DND-41 (cell line): ENCODE data around the gene MYCN.

ENCODE experiments used
- ATAC-seq: fragments of 200-7000 bp; cut with Tn5 transposase; 3 replicates; pipeline ENCODE4 v1.9.1; 2021; ENCODE audit warnings: low read depth; ENCODE audit not compliant: insufficient read depth
- DNase-seq: peaks from one replicate; pipeline ENCODE4 v3.0.0-alpha.2; 2020
- H2AFZ ChIP-seq: 2 replicates; pipeline ENCODE4 v1.6.0; 2012; ENCODE audit warnings: low read depth, low read length
- H3K27ac ChIP-seq: 2 replicates; pipeline ENCODE4 v1.5.1; 2012; ENCODE audit warnings: low read length, inconsistent platforms
- H3K27me3 ChIP-seq: fragments of 200-600 bp; sonication (generic); 2 replicates; pipeline ENCODE4 v1.6.0; 2012; ENCODE audit warnings: low read length, mild to moderate bottlenecking, inconsistent platforms; ENCODE audit not compliant: insufficient read depth, poor library complexity
- H3K36me3 ChIP-seq: 2 replicates; pipeline ENCODE4 v1.5.1; 2012; ENCODE audit warnings: low read length, inconsistent platforms; ENCODE audit not compliant: insufficient read depth
- H3K4me1 ChIP-seq: 2 replicates; pipeline ENCODE4 v1.5.1; 2012; ENCODE audit warnings: mild to moderate bottlenecking, low read length; ENCODE audit not compliant: insufficient read depth
- H3K4me2 ChIP-seq: 2 replicates; pipeline ENCODE4 v1.6.0; 2012; ENCODE audit warnings: mild to moderate bottlenecking, moderate library complexity, low read length, inconsistent platforms; ENCODE audit not compliant: insufficient read depth
- H3K4me3 ChIP-seq, 2 experiments: fragments of 200-600 bp in 1 of 2; shearing (Covaris generic) in 1 of 2; 2 replicates each; pipeline ENCODE4 v1.5.1; 2012 to 2016; ENCODE audit warnings: inconsistent platforms in 2 of 2, low read length in 2 of 2, mild to moderate bottlenecking in 2 of 2, low read depth in 1 of 2, moderate library complexity in 1 of 2
- H3K79me2 ChIP-seq: 2 replicates; pipeline ENCODE4 v1.6.0; 2012; ENCODE audit warnings: low read length, inconsistent platforms; ENCODE audit not compliant: insufficient read depth
- H3K9ac ChIP-seq: 2 replicates; pipeline ENCODE4 v1.6.0; 2012; ENCODE audit warnings: low read depth, mild to moderate bottlenecking, inconsistent platforms, low read length, moderate library complexity
- H3K9me3 ChIP-seq: 2 replicates; pipeline ENCODE4 v1.5.1; 2012; ENCODE audit warnings: low read length, moderate library complexity, mild to moderate bottlenecking, inconsistent platforms; ENCODE audit not compliant: insufficient read depth, severe bottlenecking
- H4K20me1 ChIP-seq: 2 replicates; pipeline ENCODE4 v1.6.0; 2012; ENCODE audit warnings: low read length; ENCODE audit not compliant: insufficient read depth
- CTCF ChIP-seq: IDR thresholded peaks from 2 replicates; pipeline ENCODE4 v1.5.1; 2012; ENCODE audit warnings: borderline replicate concordance, low read length, moderate library complexity, mild to moderate bottlenecking; ENCODE audit not compliant: poor library complexity, severe bottlenecking; ENCODE audit errors: extremely low read depth
- EZH2 ChIP-seq: IDR thresholded peaks from 3 replicates; pipeline ENCODE4 v1.6.1; 2012; ENCODE audit warnings: borderline replicate concordance, low read depth, mild to moderate bottlenecking, moderate library complexity, low read length, inconsistent platforms; ENCODE audit not compliant: severe bottlenecking

The MYCN gene

GRCh38 chr2:15989559-15989958 is 49.2 kb downstream of the MYCN start:
- H2AFZ ChIP-seq: no peak overlapping the region
- no peak overlapping the region for H3K27ac ChIP-seq
- no peak for TF ChIP-seq EZH2
- no peak for TF ChIP-seq CTCF

GRCh38 chr2:15990151-15991101 is 50.1 kb downstream of the MYCN start:
- no peaks in the 10 kb centered on the region for H3K27me3 ChIP-seq
- no peak overlapping the region for H3K4me3 ChIP-seq
- TF ChIP-seq EZH2 (no peak), CTCF (no peak)
- no peaks in the 10 kb centered on the region for H3K36me3 ChIP-seq
- no peaks in the 10 kb centered on the region for H3K4me1 ChIP-seq
- H4K20me1 ChIP-seq: no peaks in the 10 kb centered on the region
- H3K4me2 ChIP-seq: no peak overlapping the region
- no peak overlapping the region for H3K9ac ChIP-seq
- DNase-seq (no peak), ATAC-seq (no peak)
- no peak overlapping the region for H2AFZ ChIP-seq
- no peak overlapping the region for H3K27ac ChIP-seq
- no peaks in the 10 kb centered on the region for H3K9me3 ChIP-seq
- no peaks in the 10 kb centered on the region for H3K79me2 ChIP-seq

More at GRCh38 chr2:15989559-15989958, 49.2 kb downstream of the MYCN start:
- Histone ChIP-seq H3K9me3 (no peaks in the 10 kb centered on the region), H3K27me3 (no peaks in the 10 kb centered on the region), H4K20me1 (no peaks in the 10 kb centered on the region), H3K36me3 (no peaks in the 10 kb centered on the region), H3K4me3 (no peak overlapping the region), H3K79me2 (no peaks in the 10 kb centered on the region), H3K4me1 (no peaks in the 10 kb centered on the region), H3K4me2 (no peak overlapping the region), H3K9ac (no peak overlapping the region)
- no peak for DNase-seq
- ATAC-seq: no peak

GRCh38 chr2:15991231-15991630 is 50.9 kb downstream of the MYCN start:
- Histone ChIP-seq H3K4me1 (no peaks in the 10 kb centered on the region), H3K79me2 (no peaks in the 10 kb centered on the region), H3K9ac (no peak overlapping the region), H3K36me3 (no peaks in the 10 kb centered on the region), H3K4me3 (no peak overlapping the region), H3K27ac (no peak overlapping the region), H4K20me1 (no peaks in the 10 kb centered on the region), H3K27me3 (no peaks in the 10 kb centered on the region), H3K9me3 (no peaks in the 10 kb centered on the region), H2AFZ (no peak overlapping the region), H3K4me2 (no peak overlapping the region)
- no peak for TF ChIP-seq EZH2
- TF ChIP-seq CTCF: no peak
- ATAC-seq (no peak), DNase-seq (no peak)
